Panc1 (cell line): Measurements from ENCODE around the gene KCTD15. TPM values are rescaled to one million over a fixed set of nuclear protein-coding genes. Genes with fewer than 3 reads are reported as not detected.

Experiments
- ATAC-seq: fragments of 200-7000 bp; cut with Tn5 transposase; 2 replicates; pipeline ENCODE4 v1.9.1; 2020; ENCODE audit warnings: mild to moderate bottlenecking, moderate library complexity
- BruUV-seq: library from RNA; stranded (reverse); fragments of 400-500 nt; replicated peaks from 2 replicates; lab custom pipeline; 2021; lab: Mats Ljungman, UMichigan
- CTCF ChIA-PET: fragments of 300-600 bp; sonication (Branson Sonifier 250); formaldehyde crosslinking; loops from one replicate; lab custom pipeline; 2022; ENCODE audit warnings: antibody characterized with exemption; lab: Charles Lee
- POLR2A ChIA-PET: fragments of 300-600 bp; sonication (Branson Sonifier 250); formaldehyde crosslinking; loops from one replicate; lab custom pipeline; 2022; ENCODE audit warnings: antibody characterized with exemption; lab: Charles Lee
- DNase-seq: peaks from one replicate; pipeline ENCODE4 v3.0.0-alpha.2; 2010; ENCODE audit warnings: low read depth, low spot score
- H3K27ac ChIP-seq: 2 replicates; pipeline ENCODE4 v1.5.1; 2011; ENCODE audit warnings: mild to moderate bottlenecking, low read length, inconsistent platforms
- H3K27me3 ChIP-seq: fragments of 200-500 bp; sonication (Bioruptor generic); 2 replicates; pipeline ENCODE4 v1.6.0; 2014; ENCODE audit warnings: low read length, inconsistent platforms; ENCODE audit not compliant: control insufficient read depth, insufficient read depth
- H3K36me3 ChIP-seq: fragments of 200-500 bp; sonication (Bioruptor generic); 2 replicates; pipeline ENCODE4 v1.5.1; 2014; ENCODE audit warnings: inconsistent platforms, mild to moderate bottlenecking, low read length, moderate library complexity; ENCODE audit not compliant: control insufficient read depth, insufficient read depth
- H3K4me1 ChIP-seq: 2 replicates; pipeline ENCODE4 v1.5.1; 2011; ENCODE audit warnings: inconsistent platforms, mild to moderate bottlenecking, low read length, moderate library complexity; ENCODE audit not compliant: control insufficient read depth, insufficient read depth
- H3K4me3 ChIP-seq, 2 experiments: 2 replicates each; pipeline ENCODE4 v1.5.1; 2011 to 2012; ENCODE audit warnings: low read depth in 2 of 2, low read length in 2 of 2, mild to moderate bottlenecking in 2 of 2, inconsistent platforms in 1 of 2, moderate library complexity in 1 of 2
- H3K9me3 ChIP-seq: fragments of 200-500 bp; sonication (Bioruptor generic); 2 replicates; pipeline ENCODE4 v1.5.1; 2014; ENCODE audit warnings: low read depth, mild to moderate bottlenecking, inconsistent platforms, low read length, moderate library complexity; ENCODE audit not compliant: control insufficient read depth, insufficient read depth
- CTCF ChIP-seq: fragments of 450-650 bp; IDR thresholded peaks from 2 replicates; pipeline ENCODE4 v1.5.1; 2017; ENCODE audit warnings: mild to moderate bottlenecking
- POLR2AphosphoS5 ChIP-seq: IDR thresholded peaks from 2 replicates; pipeline ENCODE4 v1.6.1; 2012; ENCODE audit warnings: mild to moderate bottlenecking, low read depth, low read length, moderate library complexity
- REST ChIP-seq, 2 experiments: IDR thresholded peaks; 2 replicates each; pipeline ENCODE4 v1.6.1; 2011 to 2012; ENCODE audit warnings: low read depth in 2 of 2, control low read depth in 1 of 2, low read length in 1 of 2, mild to moderate bottlenecking in 1 of 2, moderate library complexity in 1 of 2; ENCODE audit not compliant: insufficient read depth in 1 of 2
- SIN3A ChIP-seq: IDR thresholded peaks from 2 replicates; pipeline ENCODE4 v1.6.1; 2012; ENCODE audit warnings: low read depth, mild to moderate bottlenecking, low read length, moderate library complexity, borderline replicate concordance; ENCODE audit not compliant: insufficient read depth
- TCF7L2 ChIP-seq: IDR thresholded peaks from 2 replicates; pipeline ENCODE4 v1.6.1; 2011; ENCODE audit warnings: mild to moderate bottlenecking, low read depth, low read length, inconsistent platforms
- in situ Hi-C: cut with HindIII; loops from 2 replicates; pipeline ENCODE4 v1.10.0; 2016; ENCODE audit warnings: low sequenced_read_pairs, low pct_unique_long_range_greater_than_20kb
- intact Hi-C: fragments of 100-400 bp; cut with micrococcal nuclease; formaldehyde crosslinking; loops from one replicate; pipeline ENCODE4 v1.10.0; 2022; ENCODE audit not compliant: unreplicated experiment
- total RNA-seq: library from RNA; stranded (reverse); gene quantifications from one replicate; pipeline ENCODE4 v1.2.1, GENCODE V29; 2021; ENCODE audit not compliant: unreplicated experiment

Gene KCTD15
- total RNA-seq, 1 experiment from 2014 or later = 27.8 TPM

GRCh38 chr19:33778089-33778791 is 18.4 kb upstream of the KCTD15 start:
- Histone ChIP-seq H3K4me3 (peak overlapping the region; percentile 21 to 41; a peak in 3 of 4 replicates), H3K27me3 (peaks cover 7% of the 10 kb centered on the region; the same call in 1 of the 2 replicates), H3K9me3 (no peaks in the 10 kb centered on the region), H3K27ac (no peak overlapping the region), H3K36me3 (no peaks in the 10 kb centered on the region), H3K4me1 (peaks cover 4% of the 10 kb centered on the region)
- ChIA-PET CTCF (interaction anchor here (0.5 to 4.0 kb wide), 25 partner anchors 9 to 739 kb away, joined by 3 to 75 read pairs (median 4); no protein-coding TSS in a partner anchor), POLR2A (no interaction called here)
- DNase-seq (peak; percentile 67), ATAC-seq (peak; percentile 91)
- intact Hi-C loops (loop anchor here (2.0 to 5.0 kb wide), 2 partner anchors 219 to 319 kb away; no protein-coding TSS in a partner anchor), in situ Hi-C loops (no loop called here)
- TF ChIP-seq POLR2AphosphoS5 (peak; percentile 45; the same call in 1 of the 2 replicates), TCF7L2 (0 out of 2 replicates have a peak, but pooled peaks have one; percentile 19), SIN3A (no peak), CTCF (peak; percentile 100)
- BruUV-seq = no TSS peak

- ChIA-PET POLR2A (interaction anchor here (0.6 kb wide), 1 partner anchor 324 kb away, joined by 7 read pairs; no protein-coding TSS in a partner anchor), CTCF (interaction anchor here (1.1 to 4.0 kb wide), 3 partner anchors 218 to 365 kb away, joined by 5 to 75 read pairs (median 23); no protein-coding TSS in a partner anchor)
- peaks cover 7% of the 10 kb centered on the region; the same call in 1 of the 2 replicates for H3K27me3 ChIP-seq
- H3K27ac ChIP-seq = no peak overlapping the region
- H3K36me3 ChIP-seq = no peaks in the 10 kb centered on the region
- intact Hi-C loops (loop anchor here (2.0 to 5.0 kb wide), 2 partner anchors 217 to 317 kb away; no protein-coding TSS in a partner anchor), in situ Hi-C loops (no loop called here)
- no peaks in the 10 kb centered on the region for H3K9me3 ChIP-seq
- BruUV-seq = no TSS peak
- H3K4me1 ChIP-seq = peaks cover 4% of the 10 kb centered on the region
- no peak overlapping the region for H3K4me3 ChIP-seq
- DNase-seq (no peak), ATAC-seq (no peak)
- TF ChIP-seq TCF7L2 = no peak
- TF ChIP-seq CTCF = no peak
- TF ChIP-seq POLR2AphosphoS5 = no peak
- TF ChIP-seq SIN3A = no peak
- TF ChIP-seq REST (IDR thresholded peaks at IDR 0.05; ENCODE audit: insufficient read depth in 1 of 2, low read depth in 2 of 2, low read length in 1 of 2) = no peak
Measured at GRCh38 chr19:33779849-33780248, 16.8 kb upstream of the KCTD15 start.
